ENCODE results near the gene FAM110C. TPM values are rescaled to one million over a fixed set of nuclear protein-coding genes. Genes with fewer than 3 reads are reported as not detected.

FAM110C gene
- total and polyA plus RNA-seq, 8 donors, result 6.9 to 22.4 (median 11.0) TPM

DNA sequence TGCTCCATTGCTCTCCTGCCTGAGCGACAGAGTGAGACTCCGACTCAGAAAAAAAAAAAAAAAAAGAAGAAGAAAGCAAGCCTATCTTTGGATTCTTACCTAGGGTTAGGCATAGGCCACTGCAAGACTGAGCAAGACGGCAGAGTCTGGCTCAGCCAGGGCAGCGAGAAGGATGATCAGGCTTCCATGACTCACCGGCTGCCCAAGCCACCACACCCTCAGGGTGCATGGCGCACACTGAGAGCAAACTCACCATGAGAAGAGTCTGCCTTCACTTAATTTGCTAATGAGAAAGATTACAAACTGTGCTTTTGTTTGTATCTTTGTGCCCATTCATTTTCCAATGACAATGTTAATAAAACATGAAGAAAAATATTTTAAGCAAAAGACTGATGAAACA is 8.2 kb downstream of the FAM110C start:
- FAIRE-seq (no peak), ATAC-seq (no peak), DNase-seq (no peak)
- WGBS, 2 donors, result 96 to 98% methylated on average over 6 of the region's 6 CpGs
- TF ChIP-seq, protein P1, sequence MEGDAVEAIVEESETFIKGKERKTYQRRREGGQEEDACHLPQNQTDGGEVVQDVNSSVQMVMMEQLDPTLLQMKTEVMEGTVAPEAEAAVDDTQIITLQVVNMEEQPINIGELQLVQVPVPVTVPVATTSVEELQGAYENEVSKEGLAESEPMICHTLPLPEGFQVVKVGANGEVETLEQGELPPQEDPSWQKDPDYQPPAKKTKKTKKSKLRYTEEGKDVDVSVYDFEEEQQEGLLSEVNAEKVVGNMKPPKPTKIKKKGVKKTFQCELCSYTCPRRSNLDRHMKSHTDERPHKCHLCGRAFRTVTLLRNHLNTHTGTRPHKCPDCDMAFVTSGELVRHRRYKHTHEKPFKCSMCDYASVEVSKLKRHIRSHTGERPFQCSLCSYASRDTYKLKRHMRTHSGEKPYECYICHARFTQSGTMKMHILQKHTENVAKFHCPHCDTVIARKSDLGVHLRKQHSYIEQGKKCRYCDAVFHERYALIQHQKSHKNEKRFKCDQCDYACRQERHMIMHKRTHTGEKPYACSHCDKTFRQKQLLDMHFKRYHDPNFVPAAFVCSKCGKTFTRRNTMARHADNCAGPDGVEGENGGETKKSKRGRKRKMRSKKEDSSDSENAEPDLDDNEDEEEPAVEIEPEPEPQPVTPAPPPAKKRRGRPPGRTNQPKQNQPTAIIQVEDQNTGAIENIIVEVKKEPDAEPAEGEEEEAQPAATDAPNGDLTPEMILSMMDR (IDR thresholded peaks at IDR 0.05), result no peak
- H3K36me3 ChIP-seq, result peaks cover 0 to 8% (median 0%) of the 10 kb centered on the region in 3 donors
- no peaks in the 10 kb centered on the region for H3K9me3 ChIP-seq
- intact Hi-C loops (cut with DNase I), result no loop called here
- peaks cover 19 to 38% (median 34%) of the 10 kb centered on the region in 3 donors for H3K4me1 ChIP-seq
- H3K4me3 ChIP-seq, result no peak overlapping the region
- H3K27ac ChIP-seq, result no peak overlapping the region
- H3K27me3 ChIP-seq, result no peaks in the 10 kb centered on the region

DNA sequence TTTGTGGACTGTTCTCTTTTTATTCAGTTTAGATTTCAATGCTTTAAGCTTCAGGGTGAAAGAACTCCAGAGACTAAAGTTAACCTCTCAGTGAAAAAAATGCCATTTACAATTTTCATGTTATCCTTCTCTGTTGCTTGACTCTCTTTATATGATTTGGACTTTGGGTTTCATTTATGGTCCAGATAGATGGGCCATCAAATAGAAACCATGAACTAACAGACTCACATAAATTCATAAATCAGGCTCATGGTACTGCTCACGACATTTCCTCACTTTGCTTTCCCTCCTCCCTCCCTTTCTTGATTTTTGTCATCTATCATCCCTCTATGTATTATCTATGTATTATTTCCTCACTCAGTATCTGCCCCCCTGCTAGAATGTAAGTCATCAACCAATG is 10.0 kb downstream of the FAM110C start:
- TF ChIP-seq, protein P1 (IDR thresholded peaks at IDR 0.05), result no peak
- no peak overlapping the region for H3K27ac ChIP-seq
- H3K4me1 ChIP-seq, result peaks cover 18 to 22% (median 19%) of the 10 kb centered on the region in 3 donors
- H3K9me3 ChIP-seq, result no peaks in the 10 kb centered on the region
- no peak overlapping the region for H3K4me3 ChIP-seq
- H3K27me3 ChIP-seq, result no peaks in the 10 kb centered on the region
- WGBS, 2 donors, result 85 to 95% methylated on average over 1 of the region's 1 CpG
- ATAC-seq, result no peak
- DNase-seq, result no peak
- intact Hi-C loops (cut with DNase I), result no loop called here
- FAIRE-seq, result no peak
- H3K36me3 ChIP-seq, result peaks cover 0 to 8% (median 0%) of the 10 kb centered on the region in 3 donors

DNA sequence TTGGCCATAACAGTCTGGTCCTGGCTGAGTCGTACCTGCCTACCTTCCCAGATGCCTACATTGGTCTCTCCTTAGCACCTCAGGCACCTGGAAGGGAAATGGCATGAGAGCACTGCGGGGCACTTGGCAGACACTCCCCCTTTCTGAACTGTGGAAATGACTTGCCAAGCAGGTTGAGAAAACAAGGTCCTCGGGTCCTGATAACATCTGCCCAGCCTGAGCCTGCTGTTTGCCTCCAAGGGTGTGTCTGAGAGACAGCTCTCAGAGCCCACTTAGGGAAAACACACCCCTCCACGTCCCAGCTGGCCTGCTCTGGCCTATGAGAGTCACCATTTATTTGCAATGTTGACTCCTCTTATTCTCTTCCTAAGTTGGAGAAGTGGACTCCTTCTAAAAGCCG is 10.5 kb downstream of the FAM110C start:
- Histone ChIP-seq H3K4me3 (no peak overlapping the region), H3K4me1 (peaks cover 14 to 17% (median 15%) of the 10 kb centered on the region in 3 donors), H3K9me3 (no peaks in the 10 kb centered on the region), H3K27me3 (no peaks in the 10 kb centered on the region), H3K27ac (no peak overlapping the region), H3K36me3 (peaks cover 0 to 8% (median 0%) of the 10 kb centered on the region in 3 donors)
- peak; percentile 49 to 87 (median 60) for ATAC-seq
- peak in 3 of 6 donors; percentile 32 to 55 (median 33) for DNase-seq
- intact Hi-C loops (cut with DNase I), result no loop called here
- 41% methylated on average over 5 of the region's 5 CpGs for WGBS, 2 donors
- no peak for FAIRE-seq
- TF ChIP-seq, protein P1 (IDR thresholded peaks at IDR 0.05), result no peak

DNA sequence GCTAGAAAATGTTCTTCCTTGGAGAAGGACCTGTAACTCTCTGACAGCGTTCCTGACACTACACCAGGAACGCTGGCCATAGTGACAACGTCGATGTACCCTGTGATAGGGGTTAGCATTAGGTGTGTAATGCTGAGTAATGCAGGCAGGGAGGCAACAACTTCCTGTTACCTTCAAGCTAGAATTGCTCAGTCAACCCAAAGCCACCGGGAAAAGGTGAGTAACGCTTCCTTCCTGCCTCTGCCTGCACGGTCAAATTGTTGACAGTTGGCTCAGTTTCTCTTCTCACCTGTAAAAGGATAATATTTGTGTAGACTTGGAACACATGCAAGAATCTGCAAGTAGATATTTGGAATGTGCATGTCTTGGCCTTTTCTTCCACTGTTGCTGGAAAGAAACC is 12.7 kb downstream of the FAM110C start:
- TF ChIP-seq, protein P1 (IDR thresholded peaks at IDR 0.05), result no peak
- no peak for FAIRE-seq
- peaks cover 0 to 8% (median 0%) of the 10 kb centered on the region in 3 donors for H3K36me3 ChIP-seq
- WGBS, 2 donors, result 47 to 57% methylated on average over 7 of the region's 7 CpGs
- intact Hi-C loops (cut with DNase I), result no loop called here
- H3K27me3 ChIP-seq, result no peaks in the 10 kb centered on the region
- H3K27ac ChIP-seq, result no peak overlapping the region
- peaks cover 1 to 9% (median 8%) of the 10 kb centered on the region in 3 donors for H3K4me1 ChIP-seq
- peak in 2 of 6 donors; percentile 43 to 45 for DNase-seq
- no peaks in the 10 kb centered on the region for H3K9me3 ChIP-seq
- ATAC-seq, result peak; percentile 69 to 87 (median 80)
- no peak overlapping the region for H3K4me3 ChIP-seq

DNA sequence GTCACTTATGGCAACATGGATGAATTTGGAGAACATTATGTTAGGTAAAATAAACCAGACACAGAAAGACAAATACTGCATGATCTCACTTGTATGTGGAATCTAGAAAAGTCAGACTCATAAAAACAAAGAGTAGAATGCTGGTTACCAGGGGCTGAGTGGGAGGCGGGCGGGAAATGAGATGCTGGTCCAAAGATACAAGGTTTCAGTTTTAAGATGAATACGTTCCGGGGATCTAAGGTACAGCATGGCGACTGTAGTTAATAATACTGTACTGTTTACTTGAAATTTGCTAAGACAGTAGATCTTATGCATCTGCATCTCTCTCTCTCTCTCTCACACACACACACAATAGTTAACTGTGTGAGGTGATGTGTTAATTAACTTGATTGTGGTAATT is 14.2 kb downstream of the FAM110C start:
- H3K4me1 ChIP-seq, result peaks cover 0 to 9% (median 8%) of the 10 kb centered on the region in 3 donors
- no peak for ATAC-seq
- H3K9me3 ChIP-seq, result no peaks in the 10 kb centered on the region
- H3K36me3 ChIP-seq, result peaks cover 0 to under 1% (median 0%) of the 10 kb centered on the region in 3 donors
- intact Hi-C loops (cut with DNase I), result no loop called here
- DNase-seq, result no peak
- no peaks in the 10 kb centered on the region for H3K27me3 ChIP-seq
- H3K4me3 ChIP-seq, result no peak overlapping the region
- WGBS, 2 donors, result 96 to 97% methylated on average over 5 of the region's 5 CpGs
- TF ChIP-seq, protein P1 (IDR thresholded peaks at IDR 0.05), result no peak
- no peak overlapping the region for H3K27ac ChIP-seq
- no peak for FAIRE-seq
